Esophagus muscularis mucosa (tissue), 3 donors: ENCODE data around the gene MYBPC2.

Source experiments
- POLR2A ChIP-seq: fragments of 450-650 bp; IDR thresholded peaks from one replicate; pipeline ENCODE4 v1.6.1; 2017; ENCODE audit warnings: antibody characterized with exemption, moderate library complexity, mild to moderate bottlenecking, low read depth
- TF ChIP-seq, protein P1 (sequence below), 3 experiments: fragments of 200-600 bp in 2 of 3; fragments of 450-650 bp in 1 of 3; sonication (generic) in 2 of 3; IDR thresholded peaks; one replicate each; pipeline ENCODE4 v1.5.1; 2017 to 2019; ENCODE audit warnings: antibody characterized with exemption in 3 of 3, mild to moderate bottlenecking in 2 of 3, moderate library complexity in 1 of 3

DNA sequence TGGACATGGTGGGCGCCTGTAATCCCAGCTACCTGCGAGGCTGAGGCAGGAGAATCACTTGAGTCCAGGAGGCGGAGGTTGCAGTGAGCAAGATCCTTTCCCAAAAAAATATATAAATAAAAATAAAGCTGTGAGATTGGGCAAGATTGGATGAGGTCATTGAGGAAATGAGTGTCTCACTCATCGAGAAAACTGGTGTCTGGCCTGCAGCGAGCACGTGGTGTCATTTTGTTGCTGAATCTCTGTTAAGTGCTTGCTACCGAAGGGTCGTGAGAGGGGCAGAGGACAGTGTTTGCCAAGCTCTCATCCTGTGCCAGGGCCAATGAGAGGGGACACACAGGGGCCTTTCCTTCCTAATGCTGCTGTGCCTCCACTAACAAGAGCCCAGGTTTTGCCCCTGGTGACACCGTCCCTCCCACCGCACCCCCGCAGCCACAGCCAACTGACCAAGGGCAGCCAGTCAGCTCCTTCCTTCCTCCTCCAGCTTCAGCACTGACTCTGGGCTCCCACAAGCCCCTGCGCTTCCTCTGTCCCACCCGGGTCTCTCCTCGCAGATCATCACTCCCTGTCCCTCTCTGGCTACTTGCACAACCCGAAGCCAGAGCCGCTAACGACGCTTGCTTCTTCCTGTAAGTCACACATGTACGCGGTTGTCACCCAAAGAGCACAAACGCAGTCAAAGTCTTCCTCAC is 45.4 kb upstream of the MYBPC2 start:
- TF ChIP-seq, protein P1, sequence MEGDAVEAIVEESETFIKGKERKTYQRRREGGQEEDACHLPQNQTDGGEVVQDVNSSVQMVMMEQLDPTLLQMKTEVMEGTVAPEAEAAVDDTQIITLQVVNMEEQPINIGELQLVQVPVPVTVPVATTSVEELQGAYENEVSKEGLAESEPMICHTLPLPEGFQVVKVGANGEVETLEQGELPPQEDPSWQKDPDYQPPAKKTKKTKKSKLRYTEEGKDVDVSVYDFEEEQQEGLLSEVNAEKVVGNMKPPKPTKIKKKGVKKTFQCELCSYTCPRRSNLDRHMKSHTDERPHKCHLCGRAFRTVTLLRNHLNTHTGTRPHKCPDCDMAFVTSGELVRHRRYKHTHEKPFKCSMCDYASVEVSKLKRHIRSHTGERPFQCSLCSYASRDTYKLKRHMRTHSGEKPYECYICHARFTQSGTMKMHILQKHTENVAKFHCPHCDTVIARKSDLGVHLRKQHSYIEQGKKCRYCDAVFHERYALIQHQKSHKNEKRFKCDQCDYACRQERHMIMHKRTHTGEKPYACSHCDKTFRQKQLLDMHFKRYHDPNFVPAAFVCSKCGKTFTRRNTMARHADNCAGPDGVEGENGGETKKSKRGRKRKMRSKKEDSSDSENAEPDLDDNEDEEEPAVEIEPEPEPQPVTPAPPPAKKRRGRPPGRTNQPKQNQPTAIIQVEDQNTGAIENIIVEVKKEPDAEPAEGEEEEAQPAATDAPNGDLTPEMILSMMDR (IDR thresholded peaks at IDR 0.05) = no peak
- TF ChIP-seq POLR2A = no peak
